SK-N-SH treated with all-trans-retinoic acid at 6 μM for 48 hours (cell line): ENCODE data around the gene CD3E.

Experiments
- ATAC-seq: fragments of 200-7000 bp; cut with Tn5 transposase; 3 replicates; pipeline ENCODE4 v1.9.1; 2020; ENCODE audit warnings: mild to moderate bottlenecking, moderate library complexity
- BACH2 ChIP-seq: fragments of 250-450 bp; sonication (Bioruptor Pico); IDR thresholded peaks from 2 replicates; pipeline ENCODE4 v1.9.0; 2021; ENCODE audit warnings: mild to moderate bottlenecking, borderline replicate concordance
- CSDC2 ChIP-seq: fragments of 250-450 bp; sonication (Bioruptor Pico); IDR thresholded peaks from 2 replicates; pipeline ENCODE4 v1.5.0; 2020; ENCODE audit warnings: mild to moderate bottlenecking, moderate library complexity
- ESRRG ChIP-seq: fragments of 250-450 bp; sonication (Bioruptor Pico); IDR thresholded peaks from 2 replicates; pipeline ENCODE4 v1.6.1; 2021; ENCODE audit warnings: mild to moderate bottlenecking
- GLIS3 ChIP-seq: fragments of 250-450 bp; sonication (Bioruptor Pico); IDR thresholded peaks from 2 replicates; pipeline ENCODE4 v1.5.0; 2020; ENCODE audit warnings: mild to moderate bottlenecking, moderate library complexity
- ISL1 ChIP-seq: fragments of 250-450 bp; sonication (Bioruptor Pico); IDR thresholded peaks from 2 replicates; pipeline ENCODE4 v2.1.2; 2022; ENCODE audit warnings: mild to moderate bottlenecking, moderate library complexity
- OSR1 ChIP-seq: fragments of 250-450 bp; sonication (Bioruptor Pico); IDR thresholded peaks from 2 replicates; pipeline ENCODE4 v1.8.0; 2022; ENCODE audit warnings: moderate library complexity, mild to moderate bottlenecking, inconsistent platforms
- PPARA ChIP-seq: fragments of 250-450 bp; sonication (Bioruptor Pico); IDR thresholded peaks from 2 replicates; pipeline ENCODE4 v1.5.0; 2020; ENCODE audit warnings: mild to moderate bottlenecking, borderline replicate concordance
- RARB ChIP-seq: fragments of 250-450 bp; sonication (Bioruptor Pico); IDR thresholded peaks from 2 replicates; pipeline ENCODE4 v1.8.0; 2021; ENCODE audit warnings: mild to moderate bottlenecking, moderate library complexity
- TCF4 ChIP-seq: fragments of 250-450 bp; sonication (Bioruptor Pico); IDR thresholded peaks from 2 replicates; pipeline ENCODE4 v1.8.0; 2021; ENCODE audit warnings: mild to moderate bottlenecking, moderate library complexity, borderline replicate concordance
- ZC3H10 ChIP-seq: fragments of 250-450 bp; sonication (Bioruptor Pico); IDR thresholded peaks from 2 replicates; pipeline ENCODE4 v1.5.1; 2021; ENCODE audit warnings: mild to moderate bottlenecking, moderate library complexity
- ZFP3 ChIP-seq: fragments of 250-450 bp; sonication (Bioruptor Pico); IDR thresholded peaks from 2 replicates; pipeline ENCODE4 v1.5.0; 2020; ENCODE audit warnings: mild to moderate bottlenecking, moderate library complexity
- ZFP30 ChIP-seq: fragments of 450-650 bp; formaldehyde crosslinking; IDR thresholded peaks from 2 replicates; pipeline ENCODE4 v1.5.0; 2022; ENCODE audit warnings: mild to moderate bottlenecking, moderate library complexity
- ZNF565 ChIP-seq: fragments of 450-650 bp; formaldehyde crosslinking; conservative IDR thresholded peaks from 2 replicates; pipeline ENCODE4 v1.5.0; 2020; ENCODE audit warnings: low read depth, mild to moderate bottlenecking, moderate library complexity
- ZNF70 ChIP-seq: fragments of 450-650 bp; formaldehyde crosslinking; IDR thresholded peaks from 2 replicates; pipeline ENCODE4 v1.5.0; 2020; ENCODE audit warnings: mild to moderate bottlenecking, moderate library complexity
- ZNF8 ChIP-seq: fragments of 450-650 bp; formaldehyde crosslinking; IDR thresholded peaks from 2 replicates; pipeline ENCODE4 v1.5.0; 2020; ENCODE audit warnings: mild to moderate bottlenecking, moderate library complexity
- TF ChIP-seq, protein P1 (sequence below): fragments of 250-450 bp; sonication (Bioruptor Pico); IDR thresholded peaks from 2 replicates; pipeline ENCODE4 v1.5.1; 2021; ENCODE audit warnings: mild to moderate bottlenecking, moderate library complexity
- TF ChIP-seq, protein P2 (sequence below): fragments of 250-450 bp; sonication (Bioruptor Pico); IDR thresholded peaks from 2 replicates; pipeline ENCODE4 v1.5.0; 2020; ENCODE audit warnings: mild to moderate bottlenecking, moderate library complexity
- TF ChIP-seq, protein P3 (sequence below): fragments of 250-450 bp; sonication (Bioruptor Pico); IDR thresholded peaks from 2 replicates; pipeline ENCODE4 v1.8.0; 2020; ENCODE audit warnings: mild to moderate bottlenecking, moderate library complexity, borderline replicate concordance
- TF ChIP-seq, protein P4 (sequence below): fragments of 250-450 bp; sonication (Bioruptor Pico); IDR thresholded peaks from 2 replicates; pipeline ENCODE4 v1.8.0; 2021; ENCODE audit warnings: low read depth, mild to moderate bottlenecking, moderate library complexity, borderline replicate concordance
- TF ChIP-seq, protein P5 (sequence below): fragments of 250-450 bp; sonication (Bioruptor Pico); IDR thresholded peaks from 2 replicates; pipeline ENCODE4 v1.5.1; 2020; ENCODE audit warnings: low read depth, mild to moderate bottlenecking, moderate library complexity

The CD3E gene

DNA sequence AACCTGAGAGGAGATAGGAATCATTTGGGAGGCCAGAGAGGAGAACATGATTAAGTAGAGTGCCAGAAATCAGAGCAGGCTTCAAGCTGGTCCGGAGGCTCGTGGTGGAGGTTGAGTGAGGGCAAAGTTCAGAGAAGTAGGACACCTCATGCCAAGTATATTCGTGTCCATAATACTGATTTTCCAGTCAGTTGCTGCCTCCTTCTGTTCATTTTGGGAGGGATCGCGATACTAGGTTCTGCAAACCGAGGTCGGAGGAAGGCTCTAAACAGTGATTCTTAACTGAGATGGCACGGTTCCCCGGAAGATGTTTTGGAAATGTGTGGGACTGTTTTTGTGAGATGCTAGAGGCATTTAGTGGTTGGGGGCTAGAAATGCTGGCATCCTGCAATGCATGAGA lies 13.6 kb upstream of the CD3E start:
- TF ChIP-seq CSDC2 (CRISPR knock-in tag) (no peak), ISL1 (CRISPR knock-in tag) (no peak), BACH2 (no peak), ZFP30 (CRISPR knock-in tag) (no peak), ESRRG (CRISPR knock-in tag) (no peak), TCF4 (CRISPR knock-in tag) (no peak), ZC3H10 (CRISPR knock-in tag) (no peak), PPARA (CRISPR knock-in tag) (no peak), GLIS3 (CRISPR knock-in tag) (no peak), ZNF565 (CRISPR knock-in tag) (no peak), RARB (CRISPR knock-in tag) (no peak), ZNF70 (CRISPR knock-in tag) (no peak), ZNF8 (CRISPR knock-in tag) (no peak), ZFP3 (CRISPR knock-in tag) (no peak)
- TF ChIP-seq, protein P1, sequence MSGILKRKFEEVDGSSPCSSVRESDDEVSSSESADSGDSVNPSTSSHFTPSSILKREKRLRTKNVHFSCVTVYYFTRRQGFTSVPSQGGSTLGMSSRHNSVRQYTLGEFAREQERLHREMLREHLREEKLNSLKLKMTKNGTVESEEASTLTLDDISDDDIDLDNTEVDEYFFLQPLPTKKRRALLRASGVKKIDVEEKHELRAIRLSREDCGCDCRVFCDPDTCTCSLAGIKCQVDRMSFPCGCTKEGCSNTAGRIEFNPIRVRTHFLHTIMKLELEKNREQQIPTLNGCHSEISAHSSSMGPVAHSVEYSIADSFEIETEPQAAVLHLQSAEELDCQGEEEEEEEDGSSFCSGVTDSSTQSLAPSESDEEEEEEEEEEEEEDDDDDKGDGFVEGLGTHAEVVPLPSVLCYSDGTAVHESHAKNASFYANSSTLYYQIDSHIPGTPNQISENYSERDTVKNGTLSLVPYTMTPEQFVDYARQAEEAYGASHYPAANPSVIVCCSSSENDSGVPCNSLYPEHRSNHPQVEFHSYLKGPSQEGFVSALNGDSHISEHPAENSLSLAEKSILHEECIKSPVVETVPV (CRISPR knock-in tag) = no peak
- TF ChIP-seq, protein P2, sequence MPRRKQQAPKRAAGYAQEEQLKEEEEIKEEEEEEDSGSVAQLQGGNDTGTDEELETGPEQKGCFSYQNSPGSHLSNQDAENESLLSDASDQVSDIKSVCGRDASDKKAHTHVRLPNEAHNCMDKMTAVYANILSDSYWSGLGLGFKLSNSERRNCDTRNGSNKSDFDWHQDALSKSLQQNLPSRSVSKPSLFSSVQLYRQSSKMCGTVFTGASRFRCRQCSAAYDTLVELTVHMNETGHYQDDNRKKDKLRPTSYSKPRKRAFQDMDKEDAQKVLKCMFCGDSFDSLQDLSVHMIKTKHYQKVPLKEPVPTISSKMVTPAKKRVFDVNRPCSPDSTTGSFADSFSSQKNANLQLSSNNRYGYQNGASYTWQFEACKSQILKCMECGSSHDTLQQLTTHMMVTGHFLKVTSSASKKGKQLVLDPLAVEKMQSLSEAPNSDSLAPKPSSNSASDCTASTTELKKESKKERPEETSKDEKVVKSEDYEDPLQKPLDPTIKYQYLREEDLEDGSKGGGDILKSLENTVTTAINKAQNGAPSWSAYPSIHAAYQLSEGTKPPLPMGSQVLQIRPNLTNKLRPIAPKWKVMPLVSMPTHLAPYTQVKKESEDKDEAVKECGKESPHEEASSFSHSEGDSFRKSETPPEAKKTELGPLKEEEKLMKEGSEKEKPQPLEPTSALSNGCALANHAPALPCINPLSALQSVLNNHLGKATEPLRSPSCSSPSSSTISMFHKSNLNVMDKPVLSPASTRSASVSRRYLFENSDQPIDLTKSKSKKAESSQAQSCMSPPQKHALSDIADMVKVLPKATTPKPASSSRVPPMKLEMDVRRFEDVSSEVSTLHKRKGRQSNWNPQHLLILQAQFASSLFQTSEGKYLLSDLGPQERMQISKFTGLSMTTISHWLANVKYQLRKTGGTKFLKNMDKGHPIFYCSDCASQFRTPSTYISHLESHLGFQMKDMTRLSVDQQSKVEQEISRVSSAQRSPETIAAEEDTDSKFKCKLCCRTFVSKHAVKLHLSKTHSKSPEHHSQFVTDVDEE (CRISPR knock-in tag) = no peak
- TF ChIP-seq, protein P3, sequence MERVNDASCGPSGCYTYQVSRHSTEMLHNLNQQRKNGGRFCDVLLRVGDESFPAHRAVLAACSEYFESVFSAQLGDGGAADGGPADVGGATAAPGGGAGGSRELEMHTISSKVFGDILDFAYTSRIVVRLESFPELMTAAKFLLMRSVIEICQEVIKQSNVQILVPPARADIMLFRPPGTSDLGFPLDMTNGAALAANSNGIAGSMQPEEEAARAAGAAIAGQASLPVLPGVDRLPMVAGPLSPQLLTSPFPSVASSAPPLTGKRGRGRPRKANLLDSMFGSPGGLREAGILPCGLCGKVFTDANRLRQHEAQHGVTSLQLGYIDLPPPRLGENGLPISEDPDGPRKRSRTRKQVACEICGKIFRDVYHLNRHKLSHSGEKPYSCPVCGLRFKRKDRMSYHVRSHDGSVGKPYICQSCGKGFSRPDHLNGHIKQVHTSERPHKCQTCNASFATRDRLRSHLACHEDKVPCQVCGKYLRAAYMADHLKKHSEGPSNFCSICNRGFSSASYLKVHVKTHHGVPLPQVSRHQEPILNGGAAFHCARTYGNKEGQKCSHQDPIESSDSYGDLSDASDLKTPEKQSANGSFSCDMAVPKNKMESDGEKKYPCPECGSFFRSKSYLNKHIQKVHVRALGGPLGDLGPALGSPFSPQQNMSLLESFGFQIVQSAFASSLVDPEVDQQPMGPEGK (CRISPR knock-in tag) = no peak
- TF ChIP-seq, protein P4, sequence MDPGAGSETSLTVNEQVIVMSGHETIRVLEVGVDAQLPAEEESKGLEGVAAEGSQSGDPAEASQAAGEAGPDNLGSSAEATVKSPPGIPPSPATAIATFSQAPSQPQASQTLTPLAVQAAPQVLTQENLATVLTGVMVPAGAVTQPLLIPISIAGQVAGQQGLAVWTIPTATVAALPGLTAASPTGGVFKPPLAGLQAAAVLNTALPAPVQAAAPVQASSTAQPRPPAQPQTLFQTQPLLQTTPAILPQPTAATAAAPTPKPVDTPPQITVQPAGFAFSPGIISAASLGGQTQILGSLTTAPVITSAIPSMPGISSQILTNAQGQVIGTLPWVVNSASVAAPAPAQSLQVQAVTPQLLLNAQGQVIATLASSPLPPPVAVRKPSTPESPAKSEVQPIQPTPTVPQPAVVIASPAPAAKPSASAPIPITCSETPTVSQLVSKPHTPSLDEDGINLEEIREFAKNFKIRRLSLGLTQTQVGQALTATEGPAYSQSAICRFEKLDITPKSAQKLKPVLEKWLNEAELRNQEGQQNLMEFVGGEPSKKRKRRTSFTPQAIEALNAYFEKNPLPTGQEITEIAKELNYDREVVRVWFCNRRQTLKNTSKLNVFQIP (CRISPR knock-in tag) = no peak
- TF ChIP-seq, all 23 proteins: peak for 0
- no peak for ATAC-seq

DNA sequence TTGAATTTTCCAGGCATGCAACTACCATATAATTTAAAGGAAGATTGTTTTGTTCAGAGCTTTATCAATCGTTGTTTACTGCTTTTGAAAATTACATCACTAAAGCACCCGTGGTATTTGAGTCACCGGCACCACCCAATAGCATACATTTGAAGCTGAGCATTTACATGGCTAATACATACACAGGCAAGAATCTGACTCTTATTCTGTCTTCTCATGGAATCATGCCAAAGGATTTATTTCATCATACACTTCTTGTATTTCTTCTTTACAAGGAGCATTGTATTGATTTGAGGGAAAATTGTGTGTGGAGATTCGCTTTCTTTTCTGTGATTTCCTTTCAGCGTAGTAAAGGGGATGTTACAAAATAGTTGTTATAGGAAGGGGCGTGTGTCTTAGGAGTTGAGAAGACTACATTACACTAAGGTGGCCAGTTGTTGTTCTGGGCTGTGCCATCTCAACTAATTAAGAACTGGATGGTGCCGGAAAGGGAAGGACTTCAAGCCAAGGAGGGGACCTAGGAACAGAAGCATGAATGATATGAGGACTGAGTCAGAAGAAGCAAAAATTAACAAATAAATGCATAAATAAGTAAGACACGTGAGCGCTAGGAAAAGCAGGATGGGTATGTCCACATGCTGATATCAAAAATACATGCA lies 12.9 kb upstream of the CD3E start:
- TF ChIP-seq OSR1 = no peak
- TF ChIP-seq, protein P5, sequence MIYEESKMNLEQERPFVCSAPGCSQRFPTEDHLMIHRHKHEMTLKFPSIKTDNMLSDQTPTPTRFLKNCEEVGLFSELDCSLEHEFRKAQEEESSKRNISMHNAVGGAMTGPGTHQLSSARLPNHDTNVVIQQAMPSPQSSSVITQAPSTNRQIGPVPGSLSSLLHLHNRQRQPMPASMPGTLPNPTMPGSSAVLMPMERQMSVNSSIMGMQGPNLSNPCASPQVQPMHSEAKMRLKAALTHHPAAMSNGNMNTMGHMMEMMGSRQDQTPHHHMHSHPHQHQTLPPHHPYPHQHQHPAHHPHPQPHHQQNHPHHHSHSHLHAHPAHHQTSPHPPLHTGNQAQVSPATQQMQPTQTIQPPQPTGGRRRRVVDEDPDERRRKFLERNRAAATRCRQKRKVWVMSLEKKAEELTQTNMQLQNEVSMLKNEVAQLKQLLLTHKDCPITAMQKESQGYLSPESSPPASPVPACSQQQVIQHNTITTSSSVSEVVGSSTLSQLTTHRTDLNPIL (CRISPR knock-in tag) = no peak
- no peak for TF ChIP-seq ZFP3 (CRISPR knock-in tag)
- TF ChIP-seq, protein P1 (CRISPR knock-in tag) = no peak
- TF ChIP-seq PPARA (CRISPR knock-in tag) = no peak
- TF ChIP-seq ZNF8 (CRISPR knock-in tag) = no peak
- no peak for ATAC-seq
